Omental fat pad (tissue), 4 donors: Measurements from ENCODE around the gene CAPRIN1. TPM values are rescaled to one million over a fixed set of nuclear protein-coding genes. Genes with fewer than 3 reads are reported as not detected.
"Not testable (repeated sequence)": the region's sequence is repeated elsewhere in the genome, so short reads cannot be mapped to it uniquely, and the experiment has no call there.

ENCODE experiments used
- ATAC-seq: fragments of 150-250 bp; one replicate; pipeline ENCODE4 v1.9.1; 2016; ENCODE audit warnings: mild to moderate bottlenecking, moderate library complexity; ENCODE audit not compliant: low FRiP score
- DNase-seq: peaks from one replicate; pipeline ENCODE4 v3.0.0-alpha.2; 2019; ENCODE audit warnings: low spot score
- total RNA-seq, 4 donors: library from RNA; depleted of rRNA; stranded (reverse); fragments of >200 nt; gene quantifications; one replicate each; pipeline ENCODE4 v1.1.0, GENCODE V29; 2016
- TF ChIP-seq, protein P1 (sequence below), 3 donors: fragments of 450-650 bp; IDR thresholded peaks; one replicate each; pipeline ENCODE4 v1.5.1; 2016 to 2017; ENCODE audit warnings: antibody characterized with exemption in 3 of 3, mild to moderate bottlenecking in 3 of 3, moderate library complexity in 2 of 3

Gene CAPRIN1
- total RNA-seq, 4 donors from 2014 or later, result 130 to 190 (median 141) TPM

DNA sequence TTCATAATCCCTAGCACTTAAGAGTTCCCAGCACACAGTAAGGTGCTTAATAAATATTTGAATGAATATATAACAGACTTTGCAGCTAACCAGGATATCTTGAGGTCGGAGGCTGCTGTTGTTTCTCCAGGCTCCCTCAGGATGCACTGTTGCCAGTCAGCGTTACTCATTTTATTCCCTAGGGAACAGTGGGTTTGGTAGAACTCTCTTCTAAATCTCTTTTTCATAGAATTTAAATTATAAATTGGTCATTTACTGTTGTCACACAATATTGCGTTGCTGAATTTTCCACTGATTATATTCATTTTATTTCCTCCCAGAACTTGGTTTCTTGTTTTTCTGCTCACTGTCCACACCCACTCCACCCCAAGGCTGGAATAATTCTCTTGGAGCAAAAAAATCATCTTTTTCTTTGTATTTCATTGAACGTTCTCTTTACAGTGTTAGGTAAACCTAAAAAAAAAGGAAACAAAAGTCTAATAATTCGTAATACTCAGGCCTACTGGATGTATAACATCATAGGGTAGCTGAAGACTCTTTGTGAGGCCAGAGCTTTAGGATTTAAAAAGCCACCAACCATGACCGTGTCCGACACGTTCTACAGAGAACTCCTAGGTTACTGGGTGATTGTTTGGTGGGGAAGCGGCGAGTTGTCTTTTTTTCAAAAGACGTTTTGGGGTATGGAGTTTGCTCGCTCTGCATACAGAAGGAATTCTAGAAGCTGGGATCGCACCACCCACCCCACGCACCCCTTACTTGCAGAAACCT is 766 bp upstream of the CAPRIN1 start:
- DNase-seq, result no peak
- TF ChIP-seq, protein P1, sequence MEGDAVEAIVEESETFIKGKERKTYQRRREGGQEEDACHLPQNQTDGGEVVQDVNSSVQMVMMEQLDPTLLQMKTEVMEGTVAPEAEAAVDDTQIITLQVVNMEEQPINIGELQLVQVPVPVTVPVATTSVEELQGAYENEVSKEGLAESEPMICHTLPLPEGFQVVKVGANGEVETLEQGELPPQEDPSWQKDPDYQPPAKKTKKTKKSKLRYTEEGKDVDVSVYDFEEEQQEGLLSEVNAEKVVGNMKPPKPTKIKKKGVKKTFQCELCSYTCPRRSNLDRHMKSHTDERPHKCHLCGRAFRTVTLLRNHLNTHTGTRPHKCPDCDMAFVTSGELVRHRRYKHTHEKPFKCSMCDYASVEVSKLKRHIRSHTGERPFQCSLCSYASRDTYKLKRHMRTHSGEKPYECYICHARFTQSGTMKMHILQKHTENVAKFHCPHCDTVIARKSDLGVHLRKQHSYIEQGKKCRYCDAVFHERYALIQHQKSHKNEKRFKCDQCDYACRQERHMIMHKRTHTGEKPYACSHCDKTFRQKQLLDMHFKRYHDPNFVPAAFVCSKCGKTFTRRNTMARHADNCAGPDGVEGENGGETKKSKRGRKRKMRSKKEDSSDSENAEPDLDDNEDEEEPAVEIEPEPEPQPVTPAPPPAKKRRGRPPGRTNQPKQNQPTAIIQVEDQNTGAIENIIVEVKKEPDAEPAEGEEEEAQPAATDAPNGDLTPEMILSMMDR (IDR thresholded peaks at IDR 0.05), result no peak
- ATAC-seq, result peak; percentile 1

- peak; percentile 92 for ATAC-seq
- TF ChIP-seq, protein P1 (IDR thresholded peaks at IDR 0.05), result no peak
These were observed 591 bp downstream of the CAPRIN1 start for GRCh38 chr11:34052036-34052607.

GRCh38 chr11:34052608-34053160 is 1.2 kb downstream of the CAPRIN1 start:
- DNase-seq (no peak), ATAC-seq (peak; percentile 6)
- TF ChIP-seq, protein P1 (IDR thresholded peaks at IDR 0.05), result no peak

More at GRCh38 chr11:34052036-34052607, 591 bp downstream of the CAPRIN1 start:
- DNase-seq, result peak; percentile 68

DNA sequence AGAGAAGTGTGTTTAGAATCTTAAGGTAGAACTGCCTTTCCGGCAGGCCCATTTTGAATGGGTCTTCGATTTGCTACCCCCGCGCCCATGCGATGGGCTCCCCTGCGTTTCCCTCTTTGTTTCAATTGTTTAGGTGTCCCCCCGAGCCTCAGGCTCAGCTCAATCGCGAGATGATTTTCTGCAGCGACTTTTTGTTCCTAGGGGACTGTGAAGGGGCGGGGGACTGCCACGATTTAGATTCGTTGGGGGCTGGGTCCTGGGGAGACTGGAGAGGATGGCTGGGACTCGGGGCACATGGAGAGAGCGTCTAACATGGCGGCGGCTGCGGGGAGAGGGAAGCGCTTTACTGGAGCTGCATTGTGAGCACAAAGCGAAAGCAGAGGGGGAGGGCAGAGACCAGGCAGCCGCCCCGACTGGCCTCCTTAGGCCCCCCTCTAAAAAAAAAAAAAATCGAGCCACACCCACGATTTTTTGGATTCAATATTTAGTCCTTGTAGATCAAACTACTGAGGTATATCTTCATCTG is 1.7 kb downstream of the CAPRIN1 start:
- TF ChIP-seq, protein P1 (IDR thresholded peaks at IDR 0.05), result no peak
- peak; percentile 65 for ATAC-seq
- peak; percentile 41 for DNase-seq

DNA sequence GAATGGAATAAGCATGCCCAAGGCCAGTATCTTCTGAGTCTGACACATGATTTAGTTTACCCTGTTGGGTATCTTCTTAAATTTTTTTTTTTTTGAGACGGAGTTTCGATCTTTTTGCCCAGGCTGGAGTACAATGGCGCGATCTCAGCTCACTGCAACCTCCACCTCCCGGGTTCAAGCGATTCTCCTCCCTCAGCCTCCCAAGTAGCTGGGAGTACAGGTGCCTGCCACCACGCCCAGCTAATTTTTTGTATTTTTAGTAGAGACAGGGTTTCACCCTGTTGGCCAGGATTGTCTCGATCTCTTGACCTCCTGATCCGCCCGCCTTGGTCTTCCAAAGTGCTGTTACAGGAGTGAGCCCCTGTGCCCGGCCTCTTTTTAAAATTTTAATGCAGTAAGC is 2.8 kb downstream of the CAPRIN1 start:
- ATAC-seq, DNase-seq: not testable (repeated sequence)

GRCh38 chr11:34055218-34056000 is 3.9 kb downstream of the CAPRIN1 start:
- DNase-seq (no peak), ATAC-seq (no peak)
- TF ChIP-seq, protein P1 (IDR thresholded peaks at IDR 0.05), result no peak

DNA sequence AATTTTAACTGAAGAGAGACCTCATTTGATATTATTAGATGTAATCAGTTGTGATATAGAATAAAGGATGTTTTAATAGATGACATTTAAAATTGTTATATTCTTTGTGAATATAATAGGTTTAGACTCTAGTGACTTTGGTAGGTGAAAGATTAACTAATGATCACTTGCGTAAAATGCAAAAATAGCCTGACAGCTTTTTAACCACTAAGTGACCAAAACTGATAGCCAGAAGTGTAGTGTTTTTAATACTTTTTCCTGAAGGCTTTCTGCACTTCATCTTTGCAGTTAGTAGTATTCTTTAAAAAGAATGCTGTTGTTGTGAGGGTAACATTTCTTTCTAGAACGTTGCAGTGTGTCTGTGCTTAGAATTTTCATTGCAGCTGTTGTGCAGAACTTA is 5.1 kb downstream of the CAPRIN1 start:
- ATAC-seq (no peak), DNase-seq (no peak)
- TF ChIP-seq, protein P1 (IDR thresholded peaks at IDR 0.05), result no peak
